HTR-8/SVneo (cell line): ENCODE results near the gene SPDEF.

Experiments
- DNase-seq: peaks from one replicate; pipeline ENCODE4 v3.0.0; 2011; ENCODE audit warnings: low spot score, mixed read lengths; ENCODE audit not compliant: insufficient read length
- FAIRE-seq: peaks from 2 replicates; lab custom pipeline; 2011; peaks lifted over from hg19 to GRCh38; lab: Jason Lieb, UNC

The SPDEF gene

DNA sequence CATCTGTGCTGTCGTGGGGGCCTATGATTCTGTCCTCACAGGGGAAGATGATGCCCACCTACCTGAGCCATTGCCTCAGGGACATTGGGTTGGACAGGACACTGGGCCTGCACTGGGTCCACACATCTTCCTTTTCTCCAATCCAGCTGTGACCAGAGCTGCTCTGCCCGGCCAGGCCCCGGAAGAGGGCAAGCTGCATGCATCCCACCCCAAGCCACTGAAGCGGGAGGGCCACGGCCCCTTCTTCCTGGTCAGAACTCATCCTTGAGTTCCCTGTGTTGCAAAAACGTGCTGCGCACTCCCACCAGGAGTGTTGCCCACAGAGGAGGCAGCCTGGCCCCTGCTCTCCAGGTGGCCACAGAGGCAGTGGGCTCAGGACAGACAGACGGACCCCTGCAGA is 38.2 kb downstream of the SPDEF start:
- FAIRE-seq = no peak
- DNase-seq = no peak

DNA sequence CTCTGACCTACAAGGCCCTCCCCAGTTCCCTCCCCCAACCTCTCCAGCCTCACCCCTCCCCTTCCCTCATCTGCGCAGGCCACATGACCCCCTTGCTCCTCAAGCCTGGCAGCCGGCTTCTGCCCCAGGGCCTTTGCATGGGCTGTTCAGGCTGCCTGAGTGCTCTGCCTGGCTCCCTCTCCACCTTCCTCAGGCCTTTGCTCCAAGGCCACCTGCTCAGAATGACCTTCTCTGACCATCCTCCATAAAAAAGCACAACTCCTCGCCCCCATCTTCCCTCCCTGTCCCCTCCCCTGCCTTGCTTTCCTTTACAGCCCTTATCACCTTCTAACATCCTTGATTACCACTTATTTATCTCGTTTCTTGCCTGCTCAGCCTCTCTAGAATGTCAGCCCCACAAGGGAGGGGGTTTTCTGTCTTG is 38.7 kb downstream of the SPDEF start:
- DNase-seq = no peak
- no peak for FAIRE-seq

DNA sequence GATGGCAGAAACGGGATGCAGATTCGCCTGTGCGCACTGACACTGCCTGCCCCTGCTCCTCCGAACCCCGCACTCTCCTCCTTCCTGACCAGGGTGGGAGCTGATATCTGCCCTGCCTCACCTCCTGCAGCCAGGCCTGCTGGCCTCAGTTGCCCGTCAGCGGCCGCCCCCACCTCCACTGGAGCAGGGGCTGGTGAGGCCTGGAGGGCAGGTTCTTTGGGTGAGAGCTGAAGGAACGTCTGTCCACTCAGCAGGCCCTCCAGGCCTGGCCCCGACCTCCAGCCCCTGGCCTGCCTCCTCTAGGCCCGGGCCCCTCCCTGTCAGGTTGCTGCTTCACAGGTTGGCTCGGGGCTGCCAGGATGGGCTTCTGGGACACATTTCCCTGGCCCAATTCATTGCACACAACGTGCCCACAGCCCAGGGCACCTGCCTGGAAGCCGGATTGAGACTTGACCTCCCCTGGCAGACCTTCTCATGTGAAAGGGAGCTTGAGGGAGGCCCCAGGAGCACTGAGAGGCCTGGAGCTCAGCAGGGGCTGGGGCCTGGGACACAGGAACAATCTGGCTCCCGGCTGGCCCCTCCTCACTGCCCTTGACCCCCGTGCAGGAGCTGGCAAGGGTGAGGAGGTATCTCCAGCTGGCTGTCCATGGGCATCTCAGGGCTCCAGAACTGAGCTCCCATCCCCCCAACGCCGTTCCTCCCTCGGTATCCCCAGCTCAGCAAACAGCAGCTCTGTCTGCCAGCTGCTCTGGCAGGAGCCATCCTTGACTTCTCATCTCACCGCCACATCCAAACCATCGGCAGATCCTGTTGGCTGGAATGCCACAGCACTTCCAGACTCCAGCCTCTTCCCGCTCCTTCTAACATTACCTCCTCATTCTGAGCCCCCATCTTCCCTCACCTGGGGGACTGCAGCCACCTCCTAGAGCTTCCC is 39.5 kb downstream of the SPDEF start:
- FAIRE-seq (peak; percentile 31), DNase-seq (no peak)

GRCh38 chr6:34515473-34516387 is 40.4 kb downstream of the SPDEF start:
- no peak for FAIRE-seq
- DNase-seq = no peak

- DNase-seq (no peak), FAIRE-seq (no peak)
Measured at GRCh38 chr6:34514593-34515472, 41.3 kb downstream of the SPDEF start.

- FAIRE-seq (peak; percentile 9), DNase-seq (no peak)
Measured at GRCh38 chr6:34514112-34514511, 42.0 kb downstream of the SPDEF start.

DNA sequence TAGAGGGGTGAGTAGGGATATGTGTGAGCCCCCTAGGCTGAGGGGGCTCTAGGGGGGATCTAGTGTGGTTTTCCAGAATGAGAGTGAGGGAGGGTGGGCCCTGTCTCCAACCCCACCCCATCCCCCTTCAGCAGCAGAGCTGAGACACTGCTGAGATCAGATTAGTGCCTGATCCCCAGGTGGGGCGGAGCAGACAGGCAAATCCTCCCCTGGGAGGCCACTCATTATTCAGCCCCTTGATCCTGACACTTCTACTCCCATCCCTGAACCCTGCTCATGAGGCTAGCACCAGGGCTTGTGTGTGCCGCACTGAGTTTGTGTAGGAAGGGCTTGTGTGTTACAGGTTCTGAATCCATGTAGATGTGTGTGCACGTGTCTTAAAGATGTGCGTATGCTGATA is 42.5 kb downstream of the SPDEF start:
- DNase-seq = no peak
- FAIRE-seq = no peak

- DNase-seq = no peak
Measured at GRCh38 chr6:34512738-34513115, 43.4 kb downstream of the SPDEF start.

GRCh38 chr6:34511915-34512737 is 44.0 kb downstream of the SPDEF start:
- DNase-seq (no peak), FAIRE-seq (peak; percentile 69)

More at GRCh38 chr6:34512738-34513115, 43.4 kb downstream of the SPDEF start:
- no peak for FAIRE-seq

GRCh38 chr6:34511214-34511914 is 44.8 kb downstream of the SPDEF start:
- peak; percentile 4 for FAIRE-seq

GRCh38 chr6:34510299-34510698 is 45.8 kb downstream of the SPDEF start:
- no peak for FAIRE-seq
- no peak for DNase-seq

More at GRCh38 chr6:34511214-34511914, 44.8 kb downstream of the SPDEF start:
- DNase-seq = no peak

DNA sequence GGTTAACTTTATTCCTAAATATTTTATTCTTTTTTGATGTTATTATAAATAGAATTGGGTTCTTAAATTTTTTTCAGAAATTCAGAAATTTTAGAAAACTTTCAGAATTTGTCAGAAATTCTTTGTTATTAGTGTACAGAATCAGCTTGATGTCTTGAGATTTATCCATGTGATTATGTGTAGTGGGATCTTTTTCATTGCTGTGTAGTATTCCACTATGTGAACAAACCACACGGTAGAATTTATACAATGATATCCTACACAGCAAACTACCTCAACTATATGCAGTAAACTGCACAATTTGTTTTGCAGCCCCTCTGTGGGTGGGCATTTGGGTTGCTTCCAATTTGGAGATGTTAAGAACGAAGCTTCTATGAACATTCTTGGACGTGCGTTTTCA is 46.3 kb downstream of the SPDEF start:
- no peak for FAIRE-seq

DNA sequence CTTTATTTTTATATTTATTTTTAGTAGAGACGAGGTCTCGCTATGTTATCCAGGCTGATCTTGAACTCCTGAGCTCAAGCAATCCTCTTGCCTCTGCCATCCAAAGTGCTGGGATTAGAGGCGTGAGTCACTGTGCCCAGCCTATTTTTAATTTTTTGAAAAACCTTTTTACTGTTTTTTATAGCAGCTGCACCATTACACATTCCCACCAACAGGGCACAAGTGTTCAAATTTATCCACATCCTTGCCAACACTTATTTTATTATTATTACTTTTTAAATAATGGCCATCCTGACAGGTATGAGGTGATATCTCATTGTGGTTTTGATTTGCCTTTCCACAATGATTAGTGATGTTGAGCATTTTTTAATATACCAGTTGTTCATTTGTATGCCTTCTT is 47.7 kb downstream of the SPDEF start:
- DNase-seq = no peak
- FAIRE-seq = no peak

More for the DNA sequence above, 46.3 kb downstream of the SPDEF start:
- DNase-seq = no peak

DNA sequence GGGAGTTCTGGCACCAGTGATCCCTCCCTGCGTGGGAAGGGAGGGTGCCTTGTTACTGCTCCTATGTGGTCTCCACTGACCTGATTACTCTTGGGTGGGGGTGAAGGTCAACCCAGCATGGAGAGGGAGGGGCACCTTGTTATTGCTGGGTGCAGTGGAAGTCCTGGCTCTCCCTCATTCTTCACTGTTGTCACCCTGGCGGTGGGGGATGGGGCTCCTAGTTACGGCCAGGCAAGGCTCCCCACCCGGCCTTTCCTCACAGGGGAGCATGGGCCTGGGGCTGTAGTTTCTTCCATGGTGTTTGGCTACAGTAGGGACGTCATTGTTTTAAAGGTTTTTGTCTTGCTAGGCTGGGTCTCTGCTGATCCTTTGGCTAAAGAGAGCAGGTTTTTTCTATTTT is 49.4 kb downstream of the SPDEF start:
- DNase-seq = no peak

GRCh38 chr6:34497411-34497810 is 58.7 kb downstream of the SPDEF start:
- no peak for FAIRE-seq

More for the DNA sequence above, 49.4 kb downstream of the SPDEF start:
- no peak for FAIRE-seq

DNA sequence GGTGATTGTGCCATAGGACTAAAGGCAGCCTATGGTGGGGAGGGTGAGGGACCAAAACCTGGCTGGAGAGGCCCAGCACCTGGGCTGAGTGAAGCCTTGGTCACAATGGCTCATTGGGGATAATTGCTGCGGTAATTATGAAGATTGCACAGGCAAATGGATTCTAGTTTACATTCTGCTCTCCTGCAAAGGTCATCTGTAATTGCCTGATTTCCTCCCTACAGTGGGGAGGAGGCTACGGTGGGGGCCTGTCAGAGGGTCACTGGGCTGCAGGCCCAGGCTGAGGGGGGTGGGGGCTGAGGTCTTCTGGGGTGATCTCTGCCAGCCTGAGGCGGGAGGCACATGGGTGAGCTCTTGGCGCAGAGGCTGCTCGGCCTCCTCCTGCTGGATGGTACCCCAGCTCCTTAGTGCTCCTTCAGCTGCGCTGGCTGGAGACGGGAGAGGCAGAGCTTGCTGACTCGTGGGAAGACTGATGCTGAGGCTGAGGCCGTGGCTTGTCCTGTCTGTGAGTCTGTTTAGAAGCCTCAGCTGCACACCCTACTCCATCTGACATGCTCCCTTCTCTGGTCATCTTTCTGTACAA is 59.9 kb downstream of the SPDEF start:
- FAIRE-seq (no peak), DNase-seq (no peak)

More at GRCh38 chr6:34497411-34497810, 58.7 kb downstream of the SPDEF start:
- no peak for DNase-seq

DNA sequence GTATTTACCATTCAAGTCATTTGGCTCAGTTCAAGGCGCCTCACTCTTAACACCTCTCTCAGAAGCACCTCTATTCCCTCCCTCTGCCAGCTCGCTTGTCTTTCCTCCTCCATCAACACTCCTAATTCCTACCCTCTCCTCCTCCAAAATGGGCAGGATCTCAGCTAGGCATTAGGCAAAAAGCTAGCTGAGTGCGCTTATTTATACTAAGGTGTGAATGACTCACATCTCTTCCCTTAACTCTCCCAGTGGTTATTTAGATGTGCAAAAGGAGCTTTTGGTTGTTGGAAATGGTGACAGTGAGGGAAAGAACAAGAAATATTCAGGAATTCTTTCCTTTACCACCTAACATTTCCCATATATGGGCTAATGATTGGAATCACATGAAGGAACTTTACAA is 61.2 kb downstream of the SPDEF start:
- no peak for DNase-seq
- FAIRE-seq = no peak

GRCh38 chr6:34493344-34493743 is 62.8 kb downstream of the SPDEF start:
- FAIRE-seq (no peak), DNase-seq (no peak)
